ENCODE data around the gene CROCC2.

The CROCC2 gene

GRCh38 chr2:240964704-240965295 is 58.7 kb downstream of the CROCC2 start:
- Histone ChIP-seq H3K36me3 (ENCODE audit: control insufficient read depth, insufficient read depth, low read length) (no peaks in the 10 kb centered on the region), H3K4me3 (replicated peaks; ENCODE audit: low read depth, low read length) (no peak overlapping the region), H3K27me3 (replicated peaks; ENCODE audit: control insufficient read depth, insufficient read depth, low read length) (no peaks in the 10 kb centered on the region; the same call in 1 of the 2 replicates)
- DNase-seq (ENCODE audit: extremely low read depth, insufficient read length) = no peak
- TF ChIP-seq, protein P1, sequence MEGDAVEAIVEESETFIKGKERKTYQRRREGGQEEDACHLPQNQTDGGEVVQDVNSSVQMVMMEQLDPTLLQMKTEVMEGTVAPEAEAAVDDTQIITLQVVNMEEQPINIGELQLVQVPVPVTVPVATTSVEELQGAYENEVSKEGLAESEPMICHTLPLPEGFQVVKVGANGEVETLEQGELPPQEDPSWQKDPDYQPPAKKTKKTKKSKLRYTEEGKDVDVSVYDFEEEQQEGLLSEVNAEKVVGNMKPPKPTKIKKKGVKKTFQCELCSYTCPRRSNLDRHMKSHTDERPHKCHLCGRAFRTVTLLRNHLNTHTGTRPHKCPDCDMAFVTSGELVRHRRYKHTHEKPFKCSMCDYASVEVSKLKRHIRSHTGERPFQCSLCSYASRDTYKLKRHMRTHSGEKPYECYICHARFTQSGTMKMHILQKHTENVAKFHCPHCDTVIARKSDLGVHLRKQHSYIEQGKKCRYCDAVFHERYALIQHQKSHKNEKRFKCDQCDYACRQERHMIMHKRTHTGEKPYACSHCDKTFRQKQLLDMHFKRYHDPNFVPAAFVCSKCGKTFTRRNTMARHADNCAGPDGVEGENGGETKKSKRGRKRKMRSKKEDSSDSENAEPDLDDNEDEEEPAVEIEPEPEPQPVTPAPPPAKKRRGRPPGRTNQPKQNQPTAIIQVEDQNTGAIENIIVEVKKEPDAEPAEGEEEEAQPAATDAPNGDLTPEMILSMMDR (IDR thresholded peaks at IDR 0.05; ENCODE audit: insufficient read depth, low read length, poor library complexity, severe bottlenecking) = no peak

DNA sequence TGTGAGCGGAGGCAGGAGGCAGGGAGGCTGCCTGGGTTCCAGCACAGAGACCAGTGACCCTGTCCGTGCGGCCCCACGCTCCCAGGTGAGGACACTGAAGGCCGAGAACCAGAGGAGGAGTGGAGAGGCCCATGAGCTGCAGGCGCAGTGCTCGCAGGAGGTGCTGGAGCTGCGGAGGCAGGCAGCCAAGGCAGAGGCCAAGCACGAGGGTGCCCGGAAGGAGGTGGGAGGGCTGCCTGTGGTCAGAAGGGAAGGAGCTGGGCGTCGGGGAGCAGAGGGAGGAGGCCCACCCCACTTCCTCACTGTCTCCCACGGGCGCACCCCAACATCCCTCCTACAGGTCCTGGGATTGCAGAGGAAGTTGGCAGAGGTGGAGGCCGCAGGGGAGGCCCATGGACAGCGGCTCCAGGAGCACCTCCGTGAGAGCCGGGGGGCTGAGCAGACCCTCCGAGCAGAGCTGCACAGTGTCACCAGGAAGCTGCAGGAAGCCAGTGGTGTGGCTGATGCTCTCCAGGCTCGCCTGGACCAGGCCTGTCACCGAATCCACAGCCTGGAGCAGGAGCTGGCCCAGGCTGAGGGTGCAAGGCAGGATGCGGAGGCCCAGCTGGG is 59.3 kb downstream of the CROCC2 start:
- Histone ChIP-seq H3K36me3 (ENCODE audit: control insufficient read depth, insufficient read depth, low read length) (no peaks in the 10 kb centered on the region), H3K4me3 (replicated peaks; ENCODE audit: low read depth, low read length) (no peak overlapping the region), H3K27me3 (replicated peaks; ENCODE audit: control insufficient read depth, insufficient read depth, low read length) (no peaks in the 10 kb centered on the region; the same call in 1 of the 2 replicates)
- no peak for DNase-seq (ENCODE audit: extremely low read depth, insufficient read length)
- TF ChIP-seq, protein P1 (IDR thresholded peaks at IDR 0.05; ENCODE audit: insufficient read depth, low read length, poor library complexity, severe bottlenecking) = no peak

GRCh38 chr2:240965905-240966456 is 59.8 kb downstream of the CROCC2 start:
- no peak overlapping the region for H3K4me3 ChIP-seq (replicated peaks; ENCODE audit: low read depth, low read length)

DNA sequence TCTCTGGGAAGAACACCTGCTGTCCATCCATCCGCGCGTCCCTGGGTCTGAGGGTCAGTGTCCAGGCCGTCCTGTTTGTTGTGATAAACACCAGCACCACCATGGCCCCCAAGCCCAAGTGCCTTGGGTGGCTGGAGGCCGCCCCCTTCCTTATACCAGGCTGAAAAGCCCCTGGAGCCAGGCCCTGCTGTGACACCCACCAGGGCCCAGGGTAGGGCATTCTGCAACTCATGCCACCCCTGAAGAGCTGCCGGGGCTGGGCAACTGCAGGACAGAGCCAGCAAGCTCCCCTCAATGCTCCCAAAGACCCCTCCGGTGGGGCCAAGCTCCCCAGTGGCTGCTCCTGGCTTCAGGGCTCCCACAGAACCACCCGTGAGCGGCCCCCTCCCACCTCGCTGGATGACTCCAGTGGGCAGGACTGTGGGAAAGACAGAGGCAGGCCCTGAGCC is 60.3 kb downstream of the CROCC2 start:
- TF ChIP-seq, protein P1 (IDR thresholded peaks at IDR 0.05; ENCODE audit: insufficient read depth, low read length, poor library complexity, severe bottlenecking) = no peak
- Histone ChIP-seq H3K36me3 (ENCODE audit: control insufficient read depth, insufficient read depth, low read length) (no peaks in the 10 kb centered on the region), H3K4me3 (replicated peaks; ENCODE audit: low read depth, low read length) (no peak overlapping the region), H3K27me3 (replicated peaks; ENCODE audit: control insufficient read depth, insufficient read depth, low read length) (no peaks in the 10 kb centered on the region; the same call in 1 of the 2 replicates)
- no peak for DNase-seq (ENCODE audit: extremely low read depth, insufficient read length)

More at GRCh38 chr2:240965905-240966456, 59.8 kb downstream of the CROCC2 start:
- Histone ChIP-seq H3K36me3 (ENCODE audit: control insufficient read depth, insufficient read depth, low read length) (no peaks in the 10 kb centered on the region), H3K27me3 (replicated peaks; ENCODE audit: control insufficient read depth, insufficient read depth, low read length) (no peaks in the 10 kb centered on the region; the same call in 1 of the 2 replicates)
- TF ChIP-seq, protein P1 (IDR thresholded peaks at IDR 0.05; ENCODE audit: insufficient read depth, low read length, poor library complexity, severe bottlenecking) = no peak
- no peak for DNase-seq (ENCODE audit: extremely low read depth, insufficient read length)

DNA sequence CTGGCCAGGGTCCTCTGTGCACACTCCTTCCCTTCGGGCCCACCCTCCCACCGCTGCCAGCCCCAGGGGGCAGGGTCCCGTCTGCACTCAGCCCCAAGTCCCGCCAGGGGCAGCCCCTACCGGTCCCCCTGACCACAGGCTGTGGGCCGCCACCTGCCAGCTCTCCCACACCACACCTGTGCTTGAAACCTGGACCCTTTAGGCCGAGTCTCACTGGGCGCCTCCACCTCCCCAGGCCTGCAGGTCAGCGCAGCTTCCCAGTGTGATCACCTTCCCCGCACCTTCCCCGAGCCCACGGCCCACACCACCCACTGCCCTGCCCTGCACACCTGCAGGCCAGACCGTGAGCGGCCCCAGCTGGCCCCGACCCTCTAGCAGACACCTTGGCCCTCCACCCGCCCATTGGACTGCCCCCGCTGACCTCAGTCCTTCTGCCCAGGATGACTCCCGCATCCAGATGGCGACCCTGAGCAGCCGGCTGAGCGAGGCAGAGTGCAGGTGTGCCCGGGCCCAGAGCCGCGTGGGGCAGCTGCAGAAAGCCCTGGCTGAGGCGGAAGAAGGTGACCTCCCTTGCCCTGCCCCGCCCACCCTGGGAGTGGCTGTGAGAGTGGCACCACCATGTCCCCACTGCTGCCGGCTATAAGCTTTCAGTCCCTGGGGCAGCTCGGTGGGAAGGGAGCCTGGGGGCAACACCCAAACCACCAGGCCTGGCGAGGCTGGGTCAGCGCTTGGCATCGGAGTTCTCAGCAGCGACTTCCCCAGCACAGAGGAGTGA is 61.0 kb downstream of the CROCC2 start:
- DNase-seq (ENCODE audit: extremely low read depth, insufficient read length) = no peak
- no peaks in the 10 kb centered on the region; the same call in none of the 2 replicates for H3K27me3 ChIP-seq (replicated peaks; ENCODE audit: control insufficient read depth, insufficient read depth, low read length)

More for the DNA sequence above, 61.0 kb downstream of the CROCC2 start:
- H3K4me3 ChIP-seq (replicated peaks; ENCODE audit: low read depth, low read length) = no peak overlapping the region
- TF ChIP-seq, protein P1 (IDR thresholded peaks at IDR 0.05; ENCODE audit: insufficient read depth, low read length, poor library complexity, severe bottlenecking) = no peak
- no peaks in the 10 kb centered on the region for H3K36me3 ChIP-seq (ENCODE audit: control insufficient read depth, insufficient read depth, low read length)
